ENCODE measurements around the gene EGFLAM.
A peak's percentile ranks its signal among the peaks of the same experiment; 100 is the strongest.

Gene EGFLAM

GRCh38 chr5:38287124-38287523 lies 28.8 kb downstream of the EGFLAM start:
- no peaks in the 10 kb centered on the region for H3K4me1 ChIP-seq (ENCODE audit: control insufficient read depth in 2 of 2, insufficient read depth in 1 of 2, low read depth in 1 of 2, low read length in 2 of 2)
- no peaks in the 10 kb centered on the region for H3K9me3 ChIP-seq (replicated peaks in 1 of 2; ENCODE audit: control insufficient read depth in 2 of 2, insufficient read depth in 1 of 2, low read depth in 1 of 2, low read length in 2 of 2)
- H2BK12ac ChIP-seq (ENCODE audit: low read length) = no peak overlapping the region
- WGBS, 2 donors (ENCODE audit: extremely low coverage in 2 of 2, insufficient read length in 2 of 2, insufficient replicate concordance in 1 of 2) = no CpG with 5 or more reads among the region's 2 CpGs
- no peak overlapping the region for H3K23ac ChIP-seq (ENCODE audit: low read depth, low read length, poor library complexity)
- no peaks in the 10 kb centered on the region for H3K36me3 ChIP-seq (replicated peaks in 1 of 2; ENCODE audit: control insufficient read depth in 2 of 2, insufficient read depth in 2 of 2, low read length in 2 of 2)
- H2BK15ac ChIP-seq (ENCODE audit: low read length) = no peak overlapping the region
- H2AFZ ChIP-seq (ENCODE audit: low read length) = no peak overlapping the region
- no peak overlapping the region for H2BK120ac ChIP-seq (ENCODE audit: low read depth, low read length)
- H3K4ac ChIP-seq (ENCODE audit: low read length) = no peak overlapping the region
- H2BK5ac ChIP-seq (ENCODE audit: low read length) = no peak overlapping the region
- no peak for DNase-seq (ENCODE audit: low spot score)
- H3K4me3 ChIP-seq (ENCODE audit: low read length in 2 of 2) = no peak overlapping the region
- H4K8ac ChIP-seq (ENCODE audit: low read depth, low read length) = no peak overlapping the region
- H3K14ac ChIP-seq (ENCODE audit: low read length) = no peak overlapping the region
- no peak overlapping the region for H3K18ac ChIP-seq (ENCODE audit: low read length)
- no peak overlapping the region for H3K27ac ChIP-seq (replicated peaks; ENCODE audit: low read length)
- H3K27me3 ChIP-seq (ENCODE audit: control insufficient read depth in 3 of 3, insufficient read depth in 3 of 3, low read depth in 1 of 3, low read length in 3 of 3) = no peaks in the 10 kb centered on the region
- no peaks in the 10 kb centered on the region for H3K79me1 ChIP-seq (ENCODE audit: low read depth, low read length)
- H4K91ac ChIP-seq (ENCODE audit: low read depth, low read length, poor library complexity) = no peak overlapping the region
- no peak overlapping the region for H2AK5ac ChIP-seq (ENCODE audit: low read depth, low read length)
- no peak overlapping the region for H3K9ac ChIP-seq (ENCODE audit: low read depth, low read length, poor library complexity)
- no peak overlapping the region for H3K4me2 ChIP-seq (ENCODE audit: insufficient read depth, low read length, poor library complexity, severe bottlenecking)

GRCh38 chr5:38289457-38289856 lies 31.1 kb downstream of the EGFLAM start:
- Histone ChIP-seq H2AFZ (ENCODE audit: low read length) (no peak overlapping the region), H3K23ac (ENCODE audit: low read depth, low read length, poor library complexity) (no peak overlapping the region), H2BK120ac (ENCODE audit: low read depth, low read length) (no peak overlapping the region), H2AK5ac (ENCODE audit: low read depth, low read length) (no peak overlapping the region), H2BK15ac (ENCODE audit: low read length) (no peak overlapping the region), H3K18ac (ENCODE audit: low read length) (no peak overlapping the region), H4K91ac (ENCODE audit: low read depth, low read length, poor library complexity) (no peak overlapping the region), H2BK5ac (ENCODE audit: low read length) (no peak overlapping the region), H2BK12ac (ENCODE audit: low read length) (no peak overlapping the region), H3K27me3 (ENCODE audit: control insufficient read depth in 3 of 3, insufficient read depth in 3 of 3, low read depth in 1 of 3, low read length in 3 of 3) (no peaks in the 10 kb centered on the region), H3K4ac (ENCODE audit: low read length) (no peak overlapping the region), H3K27ac (replicated peaks; ENCODE audit: low read length) (no peak overlapping the region), H3K9me3 (replicated peaks in 1 of 2; ENCODE audit: control insufficient read depth in 2 of 2, insufficient read depth in 1 of 2, low read depth in 1 of 2, low read length in 2 of 2) (no peaks in the 10 kb centered on the region), H3K4me1 (ENCODE audit: control insufficient read depth in 2 of 2, insufficient read depth in 1 of 2, low read depth in 1 of 2, low read length in 2 of 2) (no peaks in the 10 kb centered on the region), H3K36me3 (replicated peaks in 1 of 2; ENCODE audit: control insufficient read depth in 2 of 2, insufficient read depth in 2 of 2, low read length in 2 of 2) (no peaks in the 10 kb centered on the region), H3K79me1 (ENCODE audit: low read depth, low read length) (no peaks in the 10 kb centered on the region), H3K4me2 (ENCODE audit: insufficient read depth, low read length, poor library complexity, severe bottlenecking) (no peak overlapping the region), H3K4me3 (ENCODE audit: low read length in 2 of 2) (no peak overlapping the region), H3K14ac (ENCODE audit: low read length) (no peak overlapping the region), H3K9ac (ENCODE audit: low read depth, low read length, poor library complexity) (no peak overlapping the region), H4K8ac (ENCODE audit: low read depth, low read length) (no peak overlapping the region)
- no CpG with 5 or more reads among the region's 4 CpGs for WGBS, 2 donors (ENCODE audit: extremely low coverage in 2 of 2, insufficient read length in 2 of 2, insufficient replicate concordance in 1 of 2)
- no peak for DNase-seq (ENCODE audit: low spot score)

GRCh38 chr5:38290028-38290653 lies 31.8 kb downstream of the EGFLAM start:
- Histone ChIP-seq H3K4me2 (ENCODE audit: insufficient read depth, low read length, poor library complexity, severe bottlenecking) (no peak overlapping the region), H3K4me1 (ENCODE audit: control insufficient read depth in 2 of 2, insufficient read depth in 1 of 2, low read depth in 1 of 2, low read length in 2 of 2) (no peaks in the 10 kb centered on the region), H4K91ac (ENCODE audit: low read depth, low read length, poor library complexity) (no peak overlapping the region), H3K23ac (ENCODE audit: low read depth, low read length, poor library complexity) (no peak overlapping the region), H2BK12ac (ENCODE audit: low read length) (no peak overlapping the region), H2BK15ac (ENCODE audit: low read length) (no peak overlapping the region), H3K18ac (ENCODE audit: low read length) (peak overlapping the region; percentile 23), H3K4ac (ENCODE audit: low read length) (no peak overlapping the region), H4K8ac (ENCODE audit: low read depth, low read length) (no peak overlapping the region), H3K14ac (ENCODE audit: low read length) (no peak overlapping the region), H3K9me3 (replicated peaks in 1 of 2; ENCODE audit: control insufficient read depth in 2 of 2, insufficient read depth in 1 of 2, low read depth in 1 of 2, low read length in 2 of 2) (no peaks in the 10 kb centered on the region), H3K79me1 (ENCODE audit: low read depth, low read length) (no peaks in the 10 kb centered on the region), H2AFZ (ENCODE audit: low read length) (no peak overlapping the region), H3K27ac (replicated peaks; ENCODE audit: low read length) (no peak overlapping the region), H2BK120ac (ENCODE audit: low read depth, low read length) (no peak overlapping the region), H3K27me3 (ENCODE audit: control insufficient read depth in 3 of 3, insufficient read depth in 3 of 3, low read depth in 1 of 3, low read length in 3 of 3) (no peaks in the 10 kb centered on the region), H2BK5ac (ENCODE audit: low read length) (no peak overlapping the region), H3K36me3 (replicated peaks in 1 of 2; ENCODE audit: control insufficient read depth in 2 of 2, insufficient read depth in 2 of 2, low read length in 2 of 2) (no peaks in the 10 kb centered on the region), H2AK5ac (ENCODE audit: low read depth, low read length) (no peak overlapping the region), H3K9ac (ENCODE audit: low read depth, low read length, poor library complexity) (no peak overlapping the region), H3K4me3 (ENCODE audit: low read length in 2 of 2) (no peak overlapping the region)
- no peak for DNase-seq (ENCODE audit: low spot score)
- no CpG with 5 or more reads among the region's 8 CpGs for WGBS, 2 donors (ENCODE audit: extremely low coverage in 2 of 2, insufficient read length in 2 of 2, insufficient replicate concordance in 1 of 2)

GRCh38 chr5:38291355-38291754 lies 33.0 kb downstream of the EGFLAM start:
- H2BK12ac ChIP-seq (ENCODE audit: low read length) = no peak overlapping the region
- H4K91ac ChIP-seq (ENCODE audit: low read depth, low read length, poor library complexity) = no peak overlapping the region
- H3K79me1 ChIP-seq (ENCODE audit: low read depth, low read length) = no peaks in the 10 kb centered on the region
- H2BK120ac ChIP-seq (ENCODE audit: low read depth, low read length) = no peak overlapping the region
- no peak overlapping the region for H3K4ac ChIP-seq (ENCODE audit: low read length)
- H3K4me1 ChIP-seq (ENCODE audit: control insufficient read depth in 2 of 2, insufficient read depth in 1 of 2, low read depth in 1 of 2, low read length in 2 of 2) = no peaks in the 10 kb centered on the region
- no peaks in the 10 kb centered on the region for H3K9me3 ChIP-seq (replicated peaks in 1 of 2; ENCODE audit: control insufficient read depth in 2 of 2, insufficient read depth in 1 of 2, low read depth in 1 of 2, low read length in 2 of 2)
- H3K4me3 ChIP-seq (ENCODE audit: low read length in 2 of 2) = no peak overlapping the region
- H3K18ac ChIP-seq (ENCODE audit: low read length) = no peak overlapping the region
- no peak overlapping the region for H4K8ac ChIP-seq (ENCODE audit: low read depth, low read length)
- no peak overlapping the region for H2AK5ac ChIP-seq (ENCODE audit: low read depth, low read length)
- no peak overlapping the region for H3K27ac ChIP-seq (replicated peaks; ENCODE audit: low read length)
- H3K9ac ChIP-seq (ENCODE audit: low read depth, low read length, poor library complexity) = no peak overlapping the region
- DNase-seq (ENCODE audit: low spot score) = no peak
- H3K23ac ChIP-seq (ENCODE audit: low read depth, low read length, poor library complexity) = no peak overlapping the region
- WGBS, 2 donors (ENCODE audit: extremely low coverage in 2 of 2, insufficient read length in 2 of 2, insufficient replicate concordance in 1 of 2) = no CpG with 5 or more reads among the region's 2 CpGs
- H3K36me3 ChIP-seq (replicated peaks in 1 of 2; ENCODE audit: control insufficient read depth in 2 of 2, insufficient read depth in 2 of 2, low read length in 2 of 2) = no peaks in the 10 kb centered on the region
- H2BK15ac ChIP-seq (ENCODE audit: low read length) = no peak overlapping the region
- H3K27me3 ChIP-seq (ENCODE audit: control insufficient read depth in 3 of 3, insufficient read depth in 3 of 3, low read depth in 1 of 3, low read length in 3 of 3) = no peaks in the 10 kb centered on the region
- H2BK5ac ChIP-seq (ENCODE audit: low read length) = no peak overlapping the region
- H3K14ac ChIP-seq (ENCODE audit: low read length) = no peak overlapping the region
- no peak overlapping the region for H2AFZ ChIP-seq (ENCODE audit: low read length)
- no peak overlapping the region for H3K4me2 ChIP-seq (ENCODE audit: insufficient read depth, low read length, poor library complexity, severe bottlenecking)

Measured in neuronal stem cell (in vitro differentiated cells).